Ishikawa (cell line): ENCODE data around the gene DOK6.

Experiments
- CREB1 ChIP-seq: IDR thresholded peaks from 2 replicates; pipeline ENCODE4 v1.6.1; 2012; ENCODE audit warnings: low read depth
- EGR1 ChIP-seq: IDR thresholded peaks from 2 replicates; pipeline ENCODE4 v1.6.1; 2012
- EP300 ChIP-seq: IDR thresholded peaks from 2 replicates; pipeline ENCODE4 v1.6.1; 2012; ENCODE audit warnings: borderline replicate concordance
- FOXM1 ChIP-seq: IDR thresholded peaks from 2 replicates; pipeline ENCODE4 v1.6.1; 2012; ENCODE audit warnings: low read depth, borderline replicate concordance
- NFIC ChIP-seq: IDR thresholded peaks from 2 replicates; pipeline ENCODE4 v1.6.1; 2012
- RAD21 ChIP-seq: IDR thresholded peaks from 2 replicates; pipeline ENCODE4 v1.6.1; 2012; ENCODE audit warnings: low read depth
- TAF1 ChIP-seq: IDR thresholded peaks from 2 replicates; pipeline ENCODE4 v1.6.1; 2012; ENCODE audit warnings: low read depth, mild to moderate bottlenecking
- TCF12 ChIP-seq: IDR thresholded peaks from 2 replicates; pipeline ENCODE4 v1.6.1; 2012; ENCODE audit warnings: low read depth
- TEAD4 ChIP-seq: IDR thresholded peaks from 2 replicates; pipeline ENCODE4 v1.6.1; 2012
- YY1 ChIP-seq: IDR thresholded peaks from 2 replicates; pipeline ENCODE4 v1.6.1; 2012; ENCODE audit warnings: low read depth
- ZBTB7A ChIP-seq: IDR thresholded peaks from 2 replicates; pipeline ENCODE4 v1.6.1; 2012; ENCODE audit warnings: low read depth
- TF ChIP-seq, protein P1 (sequence below): IDR thresholded peaks from 2 replicates; pipeline ENCODE4 v1.6.1; 2012
- TF ChIP-seq, protein P2 (sequence below): IDR thresholded peaks from 2 replicates; pipeline ENCODE4 v1.6.1; 2012; ENCODE audit warnings: low read depth, mild to moderate bottlenecking

DNA sequence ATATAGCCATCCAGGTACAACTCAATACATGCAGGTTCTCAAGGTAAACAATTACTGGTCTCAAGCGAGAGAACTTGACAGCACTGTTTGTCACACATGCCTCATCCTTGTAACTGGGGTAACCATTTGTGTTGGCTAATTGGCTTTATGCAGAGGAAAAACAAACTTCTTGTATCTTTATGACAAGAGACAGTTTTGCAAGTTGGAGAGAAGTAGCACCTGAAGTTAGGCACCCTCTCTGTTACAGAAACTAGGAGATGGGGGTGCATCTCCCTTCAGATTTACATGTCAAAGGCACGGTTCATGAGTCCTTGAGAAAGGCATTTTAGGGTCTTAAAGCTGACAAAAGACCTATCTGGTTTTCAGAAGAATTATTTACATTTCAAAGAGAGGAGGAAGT is 305.3 kb downstream of the DOK6 start:
- TF ChIP-seq RAD21 (no peak), TCF12 (no peak), ZBTB7A (no peak), FOXM1 (no peak), EP300 (no peak), TAF1 (no peak), YY1 (no peak), CREB1 (no peak), TEAD4 (no peak), NFIC (no peak), EGR1 (no peak)
- TF ChIP-seq, protein P1, sequence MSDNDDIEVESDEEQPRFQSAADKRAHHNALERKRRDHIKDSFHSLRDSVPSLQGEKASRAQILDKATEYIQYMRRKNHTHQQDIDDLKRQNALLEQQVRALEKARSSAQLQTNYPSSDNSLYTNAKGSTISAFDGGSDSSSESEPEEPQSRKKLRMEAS = no peak
- TF ChIP-seq, protein P2, sequence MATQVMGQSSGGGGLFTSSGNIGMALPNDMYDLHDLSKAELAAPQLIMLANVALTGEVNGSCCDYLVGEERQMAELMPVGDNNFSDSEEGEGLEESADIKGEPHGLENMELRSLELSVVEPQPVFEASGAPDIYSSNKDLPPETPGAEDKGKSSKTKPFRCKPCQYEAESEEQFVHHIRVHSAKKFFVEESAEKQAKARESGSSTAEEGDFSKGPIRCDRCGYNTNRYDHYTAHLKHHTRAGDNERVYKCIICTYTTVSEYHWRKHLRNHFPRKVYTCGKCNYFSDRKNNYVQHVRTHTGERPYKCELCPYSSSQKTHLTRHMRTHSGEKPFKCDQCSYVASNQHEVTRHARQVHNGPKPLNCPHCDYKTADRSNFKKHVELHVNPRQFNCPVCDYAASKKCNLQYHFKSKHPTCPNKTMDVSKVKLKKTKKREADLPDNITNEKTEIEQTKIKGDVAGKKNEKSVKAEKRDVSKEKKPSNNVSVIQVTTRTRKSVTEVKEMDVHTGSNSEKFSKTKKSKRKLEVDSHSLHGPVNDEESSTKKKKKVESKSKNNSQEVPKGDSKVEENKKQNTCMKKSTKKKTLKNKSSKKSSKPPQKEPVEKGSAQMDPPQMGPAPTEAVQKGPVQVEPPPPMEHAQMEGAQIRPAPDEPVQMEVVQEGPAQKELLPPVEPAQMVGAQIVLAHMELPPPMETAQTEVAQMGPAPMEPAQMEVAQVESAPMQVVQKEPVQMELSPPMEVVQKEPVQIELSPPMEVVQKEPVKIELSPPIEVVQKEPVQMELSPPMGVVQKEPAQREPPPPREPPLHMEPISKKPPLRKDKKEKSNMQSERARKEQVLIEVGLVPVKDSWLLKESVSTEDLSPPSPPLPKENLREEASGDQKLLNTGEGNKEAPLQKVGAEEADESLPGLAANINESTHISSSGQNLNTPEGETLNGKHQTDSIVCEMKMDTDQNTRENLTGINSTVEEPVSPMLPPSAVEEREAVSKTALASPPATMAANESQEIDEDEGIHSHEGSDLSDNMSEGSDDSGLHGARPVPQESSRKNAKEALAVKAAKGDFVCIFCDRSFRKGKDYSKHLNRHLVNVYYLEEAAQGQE = no peak
